Measurements from ENCODE around the gene TNK2.

GRCh38 chr3:195893516-195893915, 14.8 kb downstream of the TNK2 start:
- TF ChIP-seq ZNF384 (IDR thresholded peaks at IDR 0.05) = no peak
- TF ChIP-seq FOXA1 (IDR thresholded peaks at IDR 0.05) = no peak
- no peak for TF ChIP-seq ELF4 (IDR thresholded peaks at IDR 0.05)
- TF ChIP-seq TARDBP (IDR thresholded peaks at IDR 0.05) = no peak
- TF ChIP-seq ARNT (IDR thresholded peaks at IDR 0.05) = no peak
- TF ChIP-seq L3MBTL2 (conservative IDR thresholded peaks at IDR 0.05) = no peak
